ENCODE measurements around the gene FAM53B. TPM values are rescaled to one million over a fixed set of nuclear protein-coding genes. Genes with fewer than 3 reads are reported as not detected.

Gene FAM53B
- total RNA-seq, 1 experiment from 2014 or later, result 11.2 TPM

- no peak overlapping the region for H3K4me3 Mint-ChIP-seq (ENCODE audit: low read depth, unreplicated experiment)
- BruUV-seq (replicated peaks), result no TSS peak
- H3K27ac Mint-ChIP-seq (ENCODE audit: unreplicated experiment), result no peak overlapping the region
- DNase-seq, result no peak
- no peaks in the 10 kb centered on the region for H3K27me3 Mint-ChIP-seq (ENCODE audit: unreplicated experiment)
- intact Hi-C loops (cut with micrococcal nuclease; ENCODE audit: unreplicated experiment), result no loop called here
- H3K9me3 Mint-ChIP-seq (ENCODE audit: low read depth, unreplicated experiment), result no peaks in the 10 kb centered on the region
- CTCF ChIA-PET, result no interaction called here
- TF ChIP-seq CTCF (IDR thresholded peaks at IDR 0.05; ENCODE audit: unreplicated experiment), result no peak
- peaks cover 5% of the 10 kb centered on the region for H3K36me3 Mint-ChIP-seq (ENCODE audit: insufficient read depth, unreplicated experiment)
- no peaks in the 10 kb centered on the region for H3K4me1 Mint-ChIP-seq (ENCODE audit: low read depth, unreplicated experiment)
Measured at GRCh38 chr10:124691002-124691401, 53.2 kb downstream of the FAM53B start.

- no peaks in the 10 kb centered on the region for H3K9me3 Mint-ChIP-seq (ENCODE audit: low read depth, unreplicated experiment)
- no peak for TF ChIP-seq CTCF (IDR thresholded peaks at IDR 0.05; ENCODE audit: unreplicated experiment)
- no peaks in the 10 kb centered on the region for H3K4me1 Mint-ChIP-seq (ENCODE audit: low read depth, unreplicated experiment)
- intact Hi-C loops (cut with micrococcal nuclease; ENCODE audit: unreplicated experiment), result no loop called here
- H3K27ac Mint-ChIP-seq (ENCODE audit: unreplicated experiment), result no peak overlapping the region
- no peaks in the 10 kb centered on the region for H3K27me3 Mint-ChIP-seq (ENCODE audit: unreplicated experiment)
- peaks cover 3% of the 10 kb centered on the region for H3K36me3 Mint-ChIP-seq (ENCODE audit: insufficient read depth, unreplicated experiment)
- no peak for DNase-seq
- CTCF ChIA-PET, result no interaction called here
- no peak overlapping the region for H3K4me3 Mint-ChIP-seq (ENCODE audit: low read depth, unreplicated experiment)
- no TSS peak for BruUV-seq (replicated peaks)
Measured at GRCh38 chr10:124689911-124690498, 54.2 kb downstream of the FAM53B start.

- H3K27ac Mint-ChIP-seq (ENCODE audit: unreplicated experiment), result no peak overlapping the region
- DNase-seq, result no peak
- BruUV-seq (replicated peaks), result no TSS peak
- intact Hi-C loops (cut with micrococcal nuclease; ENCODE audit: unreplicated experiment), result no loop called here
- H3K4me3 Mint-ChIP-seq (ENCODE audit: low read depth, unreplicated experiment), result no peak overlapping the region
- CTCF ChIA-PET, result no interaction called here
- no peaks in the 10 kb centered on the region for H3K4me1 Mint-ChIP-seq (ENCODE audit: low read depth, unreplicated experiment)
- TF ChIP-seq CTCF (IDR thresholded peaks at IDR 0.05; ENCODE audit: unreplicated experiment), result no peak
- H3K9me3 Mint-ChIP-seq (ENCODE audit: low read depth, unreplicated experiment), result no peaks in the 10 kb centered on the region
- no peaks in the 10 kb centered on the region for H3K36me3 Mint-ChIP-seq (ENCODE audit: insufficient read depth, unreplicated experiment)
- H3K27me3 Mint-ChIP-seq (ENCODE audit: unreplicated experiment), result no peaks in the 10 kb centered on the region
Measured at GRCh38 chr10:124688889-124689670, 55.1 kb downstream of the FAM53B start.

- Mint-ChIP-seq H3K4me1 (ENCODE audit: low read depth, unreplicated experiment) (no peaks in the 10 kb centered on the region), H3K36me3 (ENCODE audit: insufficient read depth, unreplicated experiment) (no peaks in the 10 kb centered on the region), H3K27ac (ENCODE audit: unreplicated experiment) (no peak overlapping the region), H3K4me3 (ENCODE audit: low read depth, unreplicated experiment) (no peak overlapping the region), H3K27me3 (ENCODE audit: unreplicated experiment) (no peaks in the 10 kb centered on the region), H3K9me3 (ENCODE audit: low read depth, unreplicated experiment) (no peaks in the 10 kb centered on the region)
- CTCF ChIA-PET, result no interaction called here
- DNase-seq, result no peak
- intact Hi-C loops (cut with micrococcal nuclease; ENCODE audit: unreplicated experiment), result no loop called here
- no TSS peak for BruUV-seq (replicated peaks)
- TF ChIP-seq CTCF (IDR thresholded peaks at IDR 0.05; ENCODE audit: unreplicated experiment), result no peak
Measured at GRCh38 chr10:124688386-124688785, 55.8 kb downstream of the FAM53B start.

Measured in Calu3 (cell line).